IPS DF 6.9 (cell line): ENCODE measurements around the gene SPECC1.
"Not testable (repeated sequence)": the region's sequence is repeated elsewhere in the genome, so short reads cannot be mapped to it uniquely, and the experiment has no call there.

Source experiments
- DNase-seq: peaks from one replicate; pipeline ENCODE4 v3.0.0-alpha.2; 2013; ENCODE audit warnings: low read depth, low spot score
- H3K27ac ChIP-seq: one replicate; pipeline ENCODE4 v1.5.1; 2013; ENCODE audit warnings: low read length, control low read depth
- H3K27me3 ChIP-seq: 2 replicates; pipeline ENCODE4 v1.6.1; 2013; ENCODE audit warnings: mild to moderate bottlenecking, low read length; ENCODE audit not compliant: control insufficient read depth, insufficient read depth
- H3K36me3 ChIP-seq: 2 replicates; pipeline ENCODE4 v1.6.1; 2013; ENCODE audit warnings: low read length; ENCODE audit not compliant: control insufficient read depth, insufficient read depth
- H3K4me1 ChIP-seq: 2 replicates; pipeline ENCODE4 v1.6.1; 2013; ENCODE audit warnings: low read length; ENCODE audit not compliant: control insufficient read depth, insufficient read depth
- H3K4me3 ChIP-seq: 2 replicates; pipeline ENCODE4 v1.5.1; 2013; ENCODE audit warnings: mild to moderate bottlenecking, low read length
- H3K9me3 ChIP-seq: 2 replicates; pipeline ENCODE4 v1.6.1; 2013; ENCODE audit warnings: low read length, inconsistent platforms; ENCODE audit not compliant: control insufficient read depth, insufficient read depth
- WGBS: extraction: QIAGEN DNeasy Blood & Tissue Kit; methylation state at CpG from one replicate; pipeline ENCODE4 v1.1.7; 2013; ENCODE audit warnings: mixed read lengths, missing lambda C conversion rate; ENCODE audit not compliant: insufficient read length, insufficient coverage; 5-methylcytosine and 5-hydroxymethylcytosine counted together

The SPECC1 gene

DNA sequence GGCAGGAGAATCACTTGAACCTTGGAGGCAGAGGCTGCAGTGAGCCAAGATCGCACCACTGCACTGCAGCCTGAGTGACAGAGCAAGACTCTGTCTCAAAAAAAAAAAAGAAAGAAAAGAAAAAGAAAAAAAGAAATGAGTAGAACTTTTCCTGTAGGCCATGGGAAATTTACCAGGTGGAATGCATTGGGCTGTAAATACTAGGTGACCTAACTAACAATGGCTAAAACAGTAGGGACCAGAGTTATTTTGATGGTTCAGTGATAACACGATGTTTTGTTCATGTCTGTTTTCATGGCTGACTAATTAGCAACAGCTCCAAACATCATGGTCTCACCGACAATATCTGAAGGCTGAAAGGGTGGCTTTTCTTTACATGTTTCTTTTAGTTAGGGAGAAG lies 318.6 kb downstream of the SPECC1 start:
- not testable (repeated sequence) for H3K4me3 ChIP-seq, H3K27ac ChIP-seq, H3K36me3 ChIP-seq, H3K9me3 ChIP-seq, H3K27me3 ChIP-seq, H3K4me1 ChIP-seq, DNase-seq
- WGBS: no CpG with 5 or more reads among the region's 3 CpGs

DNA sequence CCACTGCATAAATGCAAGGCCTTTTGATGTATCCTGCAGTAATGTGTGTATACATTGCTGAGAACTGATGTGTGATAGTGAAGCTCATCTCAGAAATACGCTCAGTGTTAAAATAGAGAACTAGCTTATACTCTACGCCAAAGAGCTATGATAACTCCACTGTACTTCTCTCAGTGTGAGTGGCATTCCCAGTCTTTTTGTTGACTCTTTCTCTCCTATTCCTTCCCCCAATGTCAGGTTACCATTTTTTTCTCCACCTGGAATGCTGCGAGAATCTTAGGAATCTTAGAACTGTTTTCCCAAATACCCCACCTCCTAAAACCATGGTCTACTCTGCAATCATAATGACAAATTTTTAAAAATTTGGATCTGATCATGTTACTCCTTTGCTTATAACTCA lies 342.2 kb downstream of the SPECC1 start:
- H3K4me3 ChIP-seq, H3K9me3 ChIP-seq, H3K27ac ChIP-seq, H3K36me3 ChIP-seq, H3K4me1 ChIP-seq, DNase-seq, H3K27me3 ChIP-seq: not testable (repeated sequence)
- no CpG with 5 or more reads among the region's 3 CpGs for WGBS

DNA sequence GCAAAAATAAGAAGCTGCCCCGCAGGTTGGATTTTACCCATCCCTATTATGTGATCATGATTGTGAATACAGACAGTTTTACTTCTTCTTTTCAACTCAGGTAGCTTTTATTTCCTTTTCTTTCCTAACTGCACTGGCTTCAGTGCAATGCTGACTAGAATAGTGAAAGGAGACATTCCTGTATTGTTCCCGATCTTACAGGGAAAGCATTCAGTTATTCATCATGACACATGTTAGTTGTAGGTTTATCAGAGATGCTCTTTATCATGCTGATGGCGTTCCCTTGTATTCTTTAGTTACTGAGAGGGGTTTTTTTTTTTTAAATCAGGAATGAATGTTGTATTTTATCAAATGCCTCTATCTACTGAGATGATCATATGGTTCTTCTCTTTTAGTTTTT lies 343.4 kb downstream of the SPECC1 start:
- DNase-seq, H3K4me1 ChIP-seq: not testable (repeated sequence)
- no CpG with 5 or more reads among the region's 3 CpGs for WGBS

DNA sequence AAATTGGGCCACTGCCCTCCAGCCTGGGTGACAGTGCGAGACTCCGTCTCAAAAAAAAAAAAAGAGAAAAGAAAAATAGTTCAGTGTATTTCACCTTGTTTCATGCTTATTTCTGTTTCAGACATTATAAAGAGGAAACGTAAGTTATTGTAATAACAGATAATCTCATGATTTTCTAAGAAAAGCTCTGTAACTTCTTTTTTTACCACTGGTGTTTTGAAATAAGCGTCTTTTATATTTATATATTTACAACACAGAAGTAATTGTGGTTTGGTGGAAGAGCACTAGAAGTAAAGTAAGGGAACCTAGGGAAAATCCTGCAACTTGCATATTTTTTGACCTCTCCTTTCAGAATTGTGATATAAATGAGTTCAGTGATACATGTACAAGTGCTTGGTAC lies 354.7 kb downstream of the SPECC1 start:
- not testable (repeated sequence) for H3K4me1 ChIP-seq, H3K27ac ChIP-seq

More for the DNA sequence above, 343.4 kb downstream of the SPECC1 start:
- not testable (repeated sequence) for H3K27me3 ChIP-seq, H3K4me3 ChIP-seq, H3K9me3 ChIP-seq, H3K36me3 ChIP-seq, H3K27ac ChIP-seq

More for the DNA sequence above, 354.7 kb downstream of the SPECC1 start:
- H3K4me3 ChIP-seq, H3K36me3 ChIP-seq, H3K9me3 ChIP-seq, DNase-seq, H3K27me3 ChIP-seq: not testable (repeated sequence)
- no CpG with 5 or more reads among the region's 4 CpGs for WGBS
